Endothelial cell of umbilical vein (primary cell): ENCODE measurements around the gene PLAC8L1. TPM values are rescaled to one million over a fixed set of nuclear protein-coding genes. Genes with fewer than 3 reads are reported as not detected.

ENCODE experiments used
- BruUV-seq: library from RNA; stranded (reverse); fragments of 400-500 nt; replicated peaks from 2 replicates; lab custom pipeline; 2021; lab: Mats Ljungman, UMichigan
- CTCF ChIA-PET: fragments of 300-600, 350-600 bp; sonication (Branson Sonifier 250); formaldehyde crosslinking; loops from one replicate; lab custom pipeline; 2021; ENCODE audit warnings: antibody characterized with exemption, inconsistent platforms; lab: Charles Lee
- POLR2A ChIA-PET: fragments of 300-600, 350-600 bp; sonication (Branson Sonifier 250); formaldehyde crosslinking; loops from one replicate; lab custom pipeline; 2021; ENCODE audit warnings: antibody characterized with exemption, inconsistent platforms; lab: Charles Lee
- DNase-seq: peaks from one replicate; pipeline ENCODE4 v3.0.0-alpha.2; 2011; ENCODE audit warnings: low read depth, low spot score
- FAIRE-seq: peaks from 2 replicates; lab custom pipeline; 2011; peaks lifted over from hg19 to GRCh38; lab: Jason Lieb, UNC
- H2AFZ ChIP-seq: 2 replicates; pipeline ENCODE4 v1.6.0; 2012; ENCODE audit warnings: low read depth, low read length, control low read depth, inconsistent platforms
- H3K27ac ChIP-seq: 2 replicates; pipeline ENCODE4 v1.5.1; 2011; ENCODE audit warnings: low read depth, mild to moderate bottlenecking, control low read depth, low read length, moderate library complexity; ENCODE audit not compliant: insufficient read depth
- H3K27me3 ChIP-seq, 2 experiments: 2 replicates each; pipeline versions ENCODE4 v1.6.0 to v1.6.1; 2011; ENCODE audit warnings: low read length in 2 of 2, mixed read lengths in 1 of 2; ENCODE audit not compliant: control insufficient read depth in 2 of 2, insufficient read depth in 2 of 2
- H3K36me3 ChIP-seq, 2 experiments: 2 replicates in 1 of 2; 3 replicates in 1 of 2; pipeline ENCODE4 v1.5.1; 2011; ENCODE audit warnings: low read length in 2 of 2, mild to moderate bottlenecking in 1 of 2, moderate library complexity in 1 of 2; ENCODE audit not compliant: control insufficient read depth in 2 of 2, insufficient read depth in 2 of 2; ENCODE audit errors: extremely low read depth in 1 of 2
- H3K4me1 ChIP-seq: 3 replicates; pipeline ENCODE4 v1.5.1; 2011; ENCODE audit warnings: mild to moderate bottlenecking, low read length; ENCODE audit not compliant: control insufficient read depth, insufficient read depth; ENCODE audit errors: extremely low read depth
- H3K4me2 ChIP-seq: 2 replicates; pipeline ENCODE4 v1.6.1; 2011; ENCODE audit warnings: low read length, control low read depth, mixed read lengths; ENCODE audit not compliant: insufficient read depth
- H3K4me3 ChIP-seq, 3 experiments: fragments of 200-600 bp in 1 of 3; sonication (generic), shearing (Covaris generic) in 1 of 3; replicated peaks in 1 of 3; 2 replicates each; pipeline ENCODE4 v1.5.1; 2011 to 2016; ENCODE audit warnings: control low read depth in 3 of 3, low read length in 3 of 3, mild to moderate bottlenecking in 2 of 3, inconsistent platforms in 1 of 3, low read depth in 1 of 3, moderate library complexity in 1 of 3; ENCODE audit not compliant: insufficient read depth in 1 of 3
- H3K79me2 ChIP-seq: 2 replicates; pipeline ENCODE4 v1.6.0; 2012; ENCODE audit warnings: low read length, inconsistent platforms; ENCODE audit not compliant: control insufficient read depth, insufficient read depth
- H3K9ac ChIP-seq: replicated peaks from 2 replicates; pipeline ENCODE3; 2011; ENCODE audit warnings: low read length, control low read depth; ENCODE audit not compliant: insufficient read depth; ENCODE audit errors: extremely low read depth
- H3K9me1 ChIP-seq: replicated peaks from 3 replicates; pipeline ENCODE4 v1.6.0; 2011; ENCODE audit warnings: mild to moderate bottlenecking, low read length; ENCODE audit not compliant: control insufficient read depth, insufficient read depth; ENCODE audit errors: extremely low read depth
- H3K9me3 ChIP-seq: replicated peaks from 2 replicates; pipeline ENCODE4 v1.5.1; 2012; ENCODE audit warnings: low read length, inconsistent platforms; ENCODE audit not compliant: control insufficient read depth, insufficient read depth
- H4K20me1 ChIP-seq: replicated peaks from 2 replicates; pipeline ENCODE3; 2011; ENCODE audit warnings: mild to moderate bottlenecking, low read length; ENCODE audit not compliant: control insufficient read depth, insufficient read depth; ENCODE audit errors: extremely low read depth
- EZH2 ChIP-seq: IDR thresholded peaks from 2 replicates; pipeline ENCODE4 v1.6.1; 2012; ENCODE audit warnings: borderline replicate concordance, low read depth, mild to moderate bottlenecking, moderate library complexity, low read length, inconsistent platforms; ENCODE audit not compliant: severe bottlenecking
- FOS ChIP-seq: IDR thresholded peaks from 2 replicates; pipeline ENCODE4 v1.6.1; 2011; ENCODE audit warnings: mild to moderate bottlenecking, low read length, moderate library complexity, borderline replicate concordance; ENCODE audit not compliant: insufficient read depth
- GATA2 ChIP-seq: IDR thresholded peaks from 2 replicates; pipeline ENCODE4 v1.7.0; 2011; ENCODE audit warnings: low read depth, mild to moderate bottlenecking, moderate library complexity, mixed read lengths, low read length; ENCODE audit not compliant: insufficient read length, insufficient read depth
- JUN ChIP-seq: IDR thresholded peaks from 2 replicates; pipeline ENCODE4 v1.6.1; 2011; ENCODE audit warnings: borderline replicate concordance, low read depth; ENCODE audit not compliant: insufficient read length, insufficient read depth
- MYC ChIP-seq: IDR thresholded peaks from one replicate; pipeline ENCODE4 v1.6.1; 2011; ENCODE audit warnings: mild to moderate bottlenecking, low read depth, low read length
- POLR2A ChIP-seq: IDR thresholded peaks from 2 replicates; pipeline ENCODE4 v1.6.1; 2012; ENCODE audit warnings: low read depth, mild to moderate bottlenecking, control low read depth, low read length
- POLR2AphosphoS5 ChIP-seq: IDR thresholded peaks from 2 replicates; pipeline ENCODE4 v1.6.1; 2012; ENCODE audit warnings: low read depth, mild to moderate bottlenecking, control low read depth, low read length, moderate library complexity; ENCODE audit not compliant: insufficient read depth
- dilution Hi-C: fragments of 300-500 bp; cut with MboI; formaldehyde crosslinking; loops from one replicate; pipeline ENCODE4 v1.15.0; 2019; ENCODE audit warnings: low sequenced_read_pairs; ENCODE audit not compliant: extremely low pct_ligation_motif_present
- intact Hi-C: fragments of 100-400 bp; cut with micrococcal nuclease; formaldehyde crosslinking; loops from one replicate; pipeline ENCODE4 v1.10.0; 2022
- polyA plus RNA-seq, 4 experiments: library from polyadenylated mRNA; depleted of rRNA in 3 of 4; stranded (reverse) in 3 of 4; unstranded in 1 of 4; fragments of >200 nt; gene quantifications; 2 replicates each; pipeline versions ENCODE4 v1.2.1 to v1.2.3, GENCODE V29; 2011 to 2012; ENCODE audit warnings: missing spikeins in 1 of 4
- total RNA-seq: library from RNA; stranded (reverse); gene quantifications from 2 replicates; pipeline ENCODE4 v1.2.3, GENCODE V29; 2021
- TF ChIP-seq, protein P1 (sequence below): IDR thresholded peaks from 2 replicates; pipeline ENCODE4 v1.6.1; 2011; ENCODE audit not compliant: insufficient read depth, insufficient read length
- TF ChIP-seq, protein P2 (sequence below), 2 donors: IDR thresholded peaks; 1 replicate in 1 of 2; 2 replicates in 1 of 2; pipeline ENCODE4 v1.5.1; 2011; ENCODE audit warnings: low read length in 2 of 2, mild to moderate bottlenecking in 2 of 2, moderate library complexity in 2 of 2, control low read depth in 1 of 2, inconsistent platforms in 1 of 2, low read depth in 1 of 2; ENCODE audit not compliant: insufficient read depth in 1 of 2; ENCODE audit errors: extremely low read depth in 1 of 2

PLAC8L1 gene
- total and polyA plus RNA-seq, 2 donors (not counting 3 experiments of a cell fraction or from before 2014, with no cell fraction given): 0.80 to 0.99 TPM

DNA sequence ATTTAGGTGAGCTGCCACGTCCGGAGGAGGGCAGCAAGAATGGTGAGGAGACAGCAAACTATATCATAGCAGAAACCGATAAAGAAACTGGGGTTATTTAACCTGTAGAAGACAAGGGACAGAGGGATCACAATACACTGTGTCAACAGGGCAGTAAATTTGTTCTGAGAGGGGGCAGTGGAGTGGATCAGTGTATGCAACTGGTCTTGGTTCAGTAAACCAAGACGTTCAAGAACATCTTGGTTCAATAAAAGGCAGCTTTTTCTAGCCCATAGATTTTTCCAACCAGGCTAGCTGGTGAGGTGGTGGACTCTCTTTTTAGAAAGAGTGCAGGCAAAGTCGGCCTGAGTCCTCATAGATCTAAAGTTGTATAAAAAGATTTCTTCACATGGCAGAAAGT lies 55.3 kb downstream of the PLAC8L1 start:
- CTCF ChIA-PET: interaction anchor here (1.0 to 2.5 kb wide), 13 partner anchors 8 to 1846 kb away, joined by 3 to 25 read pairs (median 11); no protein-coding TSS in a partner anchor
- H3K9me3 ChIP-seq: no peaks in the 10 kb centered on the region
- H3K27me3 ChIP-seq: peaks cover 0 to 8% of the 10 kb centered on the region in 2 experiments
- H3K9me1 ChIP-seq: no peaks in the 10 kb centered on the region
- FAIRE-seq (no peak), DNase-seq (no peak)
- no peaks in the 10 kb centered on the region for H4K20me1 ChIP-seq
- no peaks in the 10 kb centered on the region for H3K36me3 ChIP-seq
- no peaks in the 10 kb centered on the region for H3K4me1 ChIP-seq
- no peak overlapping the region for H3K9ac ChIP-seq
- H3K27ac ChIP-seq: no peak overlapping the region
- H2AFZ ChIP-seq: no peak overlapping the region
- no peak overlapping the region for H3K4me2 ChIP-seq
- TF ChIP-seq, protein P1, sequence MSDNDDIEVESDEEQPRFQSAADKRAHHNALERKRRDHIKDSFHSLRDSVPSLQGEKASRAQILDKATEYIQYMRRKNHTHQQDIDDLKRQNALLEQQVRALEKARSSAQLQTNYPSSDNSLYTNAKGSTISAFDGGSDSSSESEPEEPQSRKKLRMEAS: no peak
- TF ChIP-seq, protein P2, sequence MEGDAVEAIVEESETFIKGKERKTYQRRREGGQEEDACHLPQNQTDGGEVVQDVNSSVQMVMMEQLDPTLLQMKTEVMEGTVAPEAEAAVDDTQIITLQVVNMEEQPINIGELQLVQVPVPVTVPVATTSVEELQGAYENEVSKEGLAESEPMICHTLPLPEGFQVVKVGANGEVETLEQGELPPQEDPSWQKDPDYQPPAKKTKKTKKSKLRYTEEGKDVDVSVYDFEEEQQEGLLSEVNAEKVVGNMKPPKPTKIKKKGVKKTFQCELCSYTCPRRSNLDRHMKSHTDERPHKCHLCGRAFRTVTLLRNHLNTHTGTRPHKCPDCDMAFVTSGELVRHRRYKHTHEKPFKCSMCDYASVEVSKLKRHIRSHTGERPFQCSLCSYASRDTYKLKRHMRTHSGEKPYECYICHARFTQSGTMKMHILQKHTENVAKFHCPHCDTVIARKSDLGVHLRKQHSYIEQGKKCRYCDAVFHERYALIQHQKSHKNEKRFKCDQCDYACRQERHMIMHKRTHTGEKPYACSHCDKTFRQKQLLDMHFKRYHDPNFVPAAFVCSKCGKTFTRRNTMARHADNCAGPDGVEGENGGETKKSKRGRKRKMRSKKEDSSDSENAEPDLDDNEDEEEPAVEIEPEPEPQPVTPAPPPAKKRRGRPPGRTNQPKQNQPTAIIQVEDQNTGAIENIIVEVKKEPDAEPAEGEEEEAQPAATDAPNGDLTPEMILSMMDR (IDR thresholded peaks at IDR 0.05; ENCODE audit: extremely low read depth in 1 of 2, insufficient read depth in 1 of 2, low read depth in 1 of 2, low read length in 2 of 2): no peak
- TF ChIP-seq JUN (no peak), POLR2AphosphoS5 (no peak), POLR2A (no peak), GATA2 (no peak), FOS (no peak), MYC (no peak), EZH2 (no peak)
- BruUV-seq: no TSS peak
- POLR2A ChIA-PET: no interaction called here
- dilution Hi-C loops: no loop called here
- no peaks in the 10 kb centered on the region for H3K79me2 ChIP-seq
- intact Hi-C loops: loop anchor here (5.0 kb wide), 1 partner anchor 128 kb away; no protein-coding TSS in a partner anchor
- no peak overlapping the region for H3K4me3 ChIP-seq
